ENCODE measurements around the gene GADD45GIP1.

DNA sequence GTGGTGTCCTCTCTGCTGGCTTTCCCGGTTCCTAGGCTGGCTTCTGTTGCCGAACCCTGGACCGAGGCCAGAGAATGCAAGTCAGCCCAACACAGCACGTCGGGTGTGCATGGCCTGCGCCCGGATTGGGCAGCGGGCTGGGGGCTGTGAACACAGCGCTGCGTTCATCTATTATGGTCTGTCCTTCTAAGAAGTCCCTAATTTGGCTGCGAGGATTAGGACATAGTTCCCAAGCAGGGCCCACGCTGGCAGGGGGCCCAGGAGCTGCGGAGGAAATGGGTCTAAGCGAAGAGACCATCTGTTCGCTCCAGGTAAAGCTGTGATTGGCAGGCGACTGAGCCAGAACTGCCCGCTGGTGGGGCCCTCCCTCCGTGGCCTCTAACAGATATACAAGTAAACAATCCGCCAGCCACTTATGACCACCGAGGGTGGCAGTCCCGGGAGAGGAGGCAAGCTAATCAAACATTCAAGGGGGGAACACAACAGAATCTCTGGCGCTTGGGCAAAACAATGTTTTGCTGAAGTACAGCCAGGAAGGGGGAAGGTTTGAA is 43.9 kb downstream of the GADD45GIP1 start:
- TF ChIP-seq, protein P1, sequence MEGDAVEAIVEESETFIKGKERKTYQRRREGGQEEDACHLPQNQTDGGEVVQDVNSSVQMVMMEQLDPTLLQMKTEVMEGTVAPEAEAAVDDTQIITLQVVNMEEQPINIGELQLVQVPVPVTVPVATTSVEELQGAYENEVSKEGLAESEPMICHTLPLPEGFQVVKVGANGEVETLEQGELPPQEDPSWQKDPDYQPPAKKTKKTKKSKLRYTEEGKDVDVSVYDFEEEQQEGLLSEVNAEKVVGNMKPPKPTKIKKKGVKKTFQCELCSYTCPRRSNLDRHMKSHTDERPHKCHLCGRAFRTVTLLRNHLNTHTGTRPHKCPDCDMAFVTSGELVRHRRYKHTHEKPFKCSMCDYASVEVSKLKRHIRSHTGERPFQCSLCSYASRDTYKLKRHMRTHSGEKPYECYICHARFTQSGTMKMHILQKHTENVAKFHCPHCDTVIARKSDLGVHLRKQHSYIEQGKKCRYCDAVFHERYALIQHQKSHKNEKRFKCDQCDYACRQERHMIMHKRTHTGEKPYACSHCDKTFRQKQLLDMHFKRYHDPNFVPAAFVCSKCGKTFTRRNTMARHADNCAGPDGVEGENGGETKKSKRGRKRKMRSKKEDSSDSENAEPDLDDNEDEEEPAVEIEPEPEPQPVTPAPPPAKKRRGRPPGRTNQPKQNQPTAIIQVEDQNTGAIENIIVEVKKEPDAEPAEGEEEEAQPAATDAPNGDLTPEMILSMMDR (IDR thresholded peaks at IDR 0.05), result no peak
- TF ChIP-seq POLR2A (IDR thresholded peaks at IDR 0.05), result no peak

Measured in right lobe of liver (tissue), 4 donors.